Skin epidermis (tissue), 12 donors: Measurements from ENCODE around the gene DEAF1.
A peak's percentile ranks its signal among the peaks of the same experiment; 100 is the strongest.

ENCODE experiments used
- H3K27ac ChIP-seq, 21 experiments: fragments of 200-600 bp; sonication (generic) in 11 of 21; one replicate each; pipeline ENCODE4 v1.5.0; 2020; ENCODE audit warnings: mild to moderate bottlenecking in 3 of 21, inconsistent platforms in 2 of 21, moderate library complexity in 2 of 21
- H3K4me3 ChIP-seq, 7 experiments: fragments of 200-600 bp; sonication (generic) in 2 of 7; one replicate each; pipeline ENCODE4 v1.5.0; 2020; ENCODE audit warnings: inconsistent platforms in 2 of 7, mild to moderate bottlenecking in 2 of 7, moderate library complexity in 1 of 7

The DEAF1 gene

DNA sequence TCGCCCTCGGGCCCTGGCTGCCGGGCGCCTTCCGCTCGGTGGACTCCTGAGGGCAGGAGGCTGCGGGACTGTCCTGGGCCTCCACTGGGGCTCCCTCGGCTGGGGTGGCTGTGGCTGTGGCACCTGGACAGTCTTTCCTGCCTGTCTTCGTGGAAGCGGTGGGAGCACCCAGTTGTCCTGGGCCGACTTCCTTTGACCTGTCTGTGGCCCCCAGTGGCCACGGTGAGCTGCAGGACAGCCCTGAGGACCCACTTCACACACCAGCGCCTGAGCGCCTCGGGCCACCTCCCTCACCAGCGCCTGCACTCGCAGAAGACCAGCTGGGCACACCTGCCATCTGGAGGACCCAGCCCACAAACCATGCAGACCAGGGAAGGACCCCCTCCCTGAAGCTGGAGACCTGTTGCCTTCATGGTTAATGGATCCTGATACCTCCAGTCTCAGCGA is 9.2 kb upstream of the DEAF1 start:
- no peak overlapping the region for H3K4me3 ChIP-seq
- H3K27ac ChIP-seq, result peak overlapping the region in 12 of 21 experiments; percentile 18 to 92 (median 85)

DNA sequence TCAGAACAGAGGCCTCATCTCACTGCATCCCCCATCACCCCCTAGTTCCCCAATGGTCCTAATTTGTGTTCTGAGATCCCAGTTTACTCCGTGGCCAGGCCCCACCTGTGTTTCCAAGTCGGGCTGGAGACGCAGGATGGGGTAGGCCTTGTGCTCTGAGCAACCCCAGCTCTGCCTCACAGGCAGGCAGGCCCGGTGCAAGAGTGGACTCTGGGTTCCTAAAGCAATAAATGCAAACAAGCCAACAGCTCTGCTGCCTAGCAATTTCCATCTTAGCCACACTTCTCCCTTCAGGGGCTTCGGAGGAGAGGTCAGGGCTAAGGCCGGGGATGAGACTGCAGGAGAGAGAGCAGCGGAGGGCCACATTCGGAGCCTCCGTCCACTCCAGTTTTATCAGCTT is 8.5 kb upstream of the DEAF1 start:
- peak overlapping the region in 12 of 21 experiments; percentile 18 to 79 (median 74) for H3K27ac ChIP-seq
- H3K4me3 ChIP-seq, result no peak overlapping the region

DNA sequence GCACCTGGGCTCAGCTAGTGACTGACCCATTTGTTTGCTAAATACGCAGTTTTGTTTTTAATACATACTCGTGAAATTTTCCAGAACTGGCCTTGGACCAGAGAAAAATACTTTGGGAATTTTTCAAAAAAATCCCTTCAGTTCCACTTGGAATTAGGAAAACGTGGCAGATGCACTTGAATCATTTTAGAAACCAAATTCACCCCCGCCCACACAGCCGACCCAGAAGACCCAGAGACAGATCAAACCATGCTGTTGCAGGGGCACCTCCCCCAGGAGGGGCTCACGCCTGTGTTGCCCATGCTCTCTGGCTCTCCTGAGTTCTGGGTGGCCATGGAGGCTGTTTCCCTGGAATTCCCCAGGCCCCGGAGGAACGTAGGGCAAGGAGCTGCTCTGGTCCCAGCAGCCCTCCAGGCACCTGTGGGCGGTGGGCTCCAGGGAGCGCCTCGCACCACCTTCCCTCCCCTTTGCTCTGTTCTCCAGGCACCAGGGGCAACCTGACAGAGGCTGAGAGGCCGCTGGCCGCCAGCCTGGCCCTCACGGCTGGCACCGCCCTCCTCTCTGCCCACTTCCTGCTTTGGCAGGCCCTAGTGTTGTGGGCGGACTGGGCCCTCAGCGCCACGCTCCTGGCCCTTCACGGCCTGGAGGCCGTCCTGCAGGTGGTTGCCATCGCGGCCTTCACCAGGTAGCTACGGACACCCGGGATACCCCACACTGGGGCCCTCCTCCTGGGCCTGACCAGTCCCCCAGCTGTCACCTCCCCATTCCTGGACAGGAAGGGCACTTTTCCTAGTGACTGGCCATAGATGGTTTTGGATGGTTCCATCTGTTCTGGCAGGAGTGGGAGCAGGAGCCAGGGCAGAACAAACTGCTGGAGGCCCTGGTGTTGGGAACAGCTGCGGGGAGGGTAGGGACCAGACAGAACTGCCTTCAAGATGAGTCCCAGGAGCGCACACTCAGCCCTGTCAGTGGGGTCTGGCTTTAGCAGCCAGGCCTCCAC is 7.7 kb upstream of the DEAF1 start:
- H3K4me3 ChIP-seq, result no peak overlapping the region
- peak overlapping the region in 18 of 21 experiments; percentile 18 to 79 (median 60) for H3K27ac ChIP-seq

DNA sequence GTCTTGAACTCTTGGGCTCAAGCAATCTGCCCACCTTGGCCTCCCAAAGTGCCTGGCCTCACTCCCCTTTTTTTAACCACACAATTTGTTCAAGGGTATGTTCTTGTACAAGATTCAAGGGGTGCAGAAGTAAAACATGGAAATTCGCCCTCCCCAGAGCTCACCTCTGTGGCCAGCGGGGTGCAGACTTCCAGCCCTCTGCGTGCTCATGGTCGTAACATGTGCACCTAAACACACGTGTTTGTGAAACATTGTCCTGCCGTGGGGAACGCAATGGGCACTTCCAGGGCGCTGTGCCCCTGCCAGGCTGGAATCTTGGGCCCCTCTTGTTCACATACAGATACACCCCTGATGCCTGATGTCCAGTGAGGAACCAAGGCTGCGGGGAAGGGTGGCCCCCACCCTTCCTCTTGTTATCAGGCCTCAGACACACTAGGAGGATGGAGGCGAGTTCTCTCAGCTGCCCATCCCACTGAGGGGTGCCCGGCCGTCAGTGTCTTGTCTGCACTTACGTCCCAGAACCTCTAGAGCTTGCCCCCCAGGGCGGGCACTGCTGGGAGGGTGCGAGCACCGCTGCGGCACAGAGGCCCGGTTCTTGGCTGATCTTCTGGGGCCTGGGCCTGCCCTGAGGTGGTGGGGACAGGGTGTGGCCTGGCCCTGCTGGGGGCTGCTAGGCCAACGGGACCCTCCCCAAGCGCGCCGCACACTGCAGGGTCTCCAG is 6.9 kb upstream of the DEAF1 start:
- peak overlapping the region in 12 of 21 experiments; percentile 4 to 76 (median 60) for H3K27ac ChIP-seq
- no peak overlapping the region for H3K4me3 ChIP-seq

DNA sequence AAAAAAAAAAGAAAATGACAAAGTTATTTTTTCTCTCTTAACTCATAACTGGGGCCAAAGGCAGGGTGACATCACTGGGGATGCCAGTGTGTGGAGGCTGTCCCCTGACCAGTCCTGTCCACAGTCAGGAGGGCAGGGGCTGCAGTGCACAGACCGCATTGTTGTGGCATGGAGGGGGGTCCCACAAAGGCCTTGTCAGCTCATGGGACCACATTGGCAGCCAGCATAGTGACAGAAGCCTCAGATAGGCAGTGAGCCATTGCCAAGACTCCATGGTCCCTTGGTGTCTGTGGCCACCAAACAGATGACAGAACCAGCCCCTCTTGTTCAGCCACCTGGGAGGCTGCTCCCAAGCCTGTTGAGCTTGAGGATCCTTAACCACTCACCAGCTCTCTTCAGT is 4.7 kb upstream of the DEAF1 start:
- H3K4me3 ChIP-seq, result no peak overlapping the region
- peak overlapping the region in 4 of 21 experiments; percentile 15 to 65 (median 28) for H3K27ac ChIP-seq

GRCh38 chr11:699116-699508 is 4.1 kb upstream of the DEAF1 start:
- H3K27ac ChIP-seq, result peak overlapping the region in 4 of 21 experiments; percentile 29 to 100 (median 82)
- H3K4me3 ChIP-seq, result no peak overlapping the region

- Histone ChIP-seq H3K4me3 (no peak overlapping the region), H3K27ac (peak overlapping the region in 9 of 21 experiments; percentile 29 to 100 (median 100))
Measured at GRCh38 chr11:698493-699115, 3.6 kb upstream of the DEAF1 start.

GRCh38 chr11:697811-698311 is 2.8 kb upstream of the DEAF1 start:
- Histone ChIP-seq H3K27ac (peak overlapping the region in 20 of 21 experiments; percentile 28 to 100 (median 99)), H3K4me3 (peak overlapping the region in 1 of 7 experiments; percentile 66)

GRCh38 chr11:696955-697491 is 2.0 kb upstream of the DEAF1 start:
- peak overlapping the region; percentile 66 to 98 (median 81) for H3K4me3 ChIP-seq
- peak overlapping the region in 20 of 21 experiments; percentile 98 to 100 (median 100) for H3K27ac ChIP-seq

DNA sequence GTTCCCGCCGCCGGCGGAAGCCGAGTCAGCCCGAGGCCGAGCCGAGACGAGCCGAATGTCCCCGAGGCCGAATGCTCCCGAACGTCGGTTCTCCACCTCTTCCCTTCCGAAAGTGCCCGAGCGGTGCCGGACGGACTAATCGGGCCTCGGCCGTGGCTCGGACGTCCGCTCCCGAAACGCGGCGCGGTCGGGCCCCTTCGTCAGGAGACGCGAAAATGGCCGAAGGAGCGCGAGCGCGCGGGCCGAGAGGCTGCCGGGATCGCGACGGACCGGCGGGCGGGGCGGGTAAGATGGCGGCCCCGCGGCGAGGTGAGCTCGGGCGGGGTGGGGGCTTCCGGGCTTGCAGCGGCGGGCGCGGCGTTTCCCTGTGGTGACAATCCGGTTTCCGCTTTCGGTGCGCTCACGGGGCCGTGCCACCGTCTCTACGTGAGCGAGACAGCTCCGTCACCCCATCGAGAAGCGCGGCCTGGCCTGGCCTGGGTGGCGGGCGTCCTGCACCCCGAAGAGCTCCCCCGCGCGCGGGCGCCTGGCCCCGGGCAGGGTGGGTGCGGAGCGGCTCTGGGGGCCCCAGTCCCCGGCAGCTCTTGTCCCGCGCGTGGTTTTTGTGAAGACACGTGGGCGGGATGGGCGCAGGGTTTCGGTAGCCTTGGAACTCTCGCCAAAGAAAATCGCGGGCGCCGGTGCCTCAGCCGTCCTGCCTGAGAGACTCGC is 671 bp upstream of the DEAF1 start, which contains the start of gene TMEM80:
Gene TMEM80 (plus strand): TSS at position 279 of the 711 bp plus-strand sequence. CDS start 12 bp downstream, at position 291.
- H3K27ac ChIP-seq, result peak within 1 kb of the TSS; percentile 94 to 100 (median 100)
- peak within 1 kb of the TSS; percentile 66 to 98 (median 81) for H3K4me3 ChIP-seq

DNA sequence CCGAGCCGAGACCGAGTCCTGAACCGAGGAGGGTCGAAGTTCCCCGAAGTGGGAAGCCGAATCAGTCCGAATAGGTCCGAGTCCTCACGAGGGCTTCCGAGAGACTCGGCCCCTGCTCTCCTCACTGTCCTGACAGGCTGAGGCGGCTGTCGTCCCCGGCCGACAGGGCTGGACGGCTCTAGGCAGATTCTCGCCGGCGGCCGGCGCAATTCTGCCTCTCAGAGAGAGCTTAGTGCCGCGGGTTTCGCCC is 191 bp upstream of the DEAF1 start:
- peak overlapping the region; percentile 66 to 98 (median 81) for H3K4me3 ChIP-seq
- H3K27ac ChIP-seq, result peak overlapping the region; percentile 92 to 100 (median 100)

DNA sequence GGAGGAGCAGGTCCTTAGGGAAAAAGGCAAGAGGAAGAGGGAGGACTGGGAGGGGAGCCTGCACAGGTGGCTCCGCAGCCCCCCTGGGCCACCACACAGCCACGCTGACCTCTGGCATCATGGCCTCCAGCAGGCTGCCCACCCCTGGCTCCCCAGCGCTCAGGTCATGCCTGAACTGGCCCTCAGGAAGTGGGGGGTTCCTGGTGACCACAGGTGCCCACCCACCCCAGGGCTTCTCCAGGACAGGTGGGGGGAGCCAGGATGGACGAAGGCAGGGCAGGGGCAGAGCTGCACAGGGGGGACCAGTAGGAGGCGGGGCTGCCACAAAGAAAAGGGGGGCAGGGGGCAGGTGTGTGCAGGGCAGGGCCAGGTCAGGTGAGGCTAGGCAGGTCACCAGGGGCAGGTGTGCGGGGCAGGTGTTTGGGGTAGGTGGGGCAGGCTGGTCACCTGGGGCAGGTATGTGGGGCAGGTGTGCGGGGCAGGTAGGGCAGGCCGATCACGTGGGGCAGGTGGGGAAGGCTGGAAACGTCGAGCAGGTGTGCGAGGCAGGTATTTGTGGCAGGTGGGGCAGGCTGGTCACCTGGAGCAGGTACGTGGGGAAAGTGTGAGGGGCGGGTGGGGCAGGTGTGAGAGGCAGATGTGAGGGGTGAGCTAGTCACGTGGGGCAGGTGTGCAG is 997 bp downstream of the DEAF1 start:
- peak overlapping the region in 17 of 21 experiments; percentile 84 to 100 (median 100) for H3K27ac ChIP-seq

GRCh38 chr11:693415-693831 is 1.6 kb downstream of the DEAF1 start:
- Histone ChIP-seq H3K4me3 (peak overlapping the region in 4 of 7 experiments; percentile 17 to 93 (median 22)), H3K27ac (peak overlapping the region in 18 of 21 experiments; percentile 20 to 100 (median 98))

More for the DNA sequence above, 997 bp downstream of the DEAF1 start:
- H3K4me3 ChIP-seq, result peak overlapping the region; percentile 27 to 98 (median 75)

DNA sequence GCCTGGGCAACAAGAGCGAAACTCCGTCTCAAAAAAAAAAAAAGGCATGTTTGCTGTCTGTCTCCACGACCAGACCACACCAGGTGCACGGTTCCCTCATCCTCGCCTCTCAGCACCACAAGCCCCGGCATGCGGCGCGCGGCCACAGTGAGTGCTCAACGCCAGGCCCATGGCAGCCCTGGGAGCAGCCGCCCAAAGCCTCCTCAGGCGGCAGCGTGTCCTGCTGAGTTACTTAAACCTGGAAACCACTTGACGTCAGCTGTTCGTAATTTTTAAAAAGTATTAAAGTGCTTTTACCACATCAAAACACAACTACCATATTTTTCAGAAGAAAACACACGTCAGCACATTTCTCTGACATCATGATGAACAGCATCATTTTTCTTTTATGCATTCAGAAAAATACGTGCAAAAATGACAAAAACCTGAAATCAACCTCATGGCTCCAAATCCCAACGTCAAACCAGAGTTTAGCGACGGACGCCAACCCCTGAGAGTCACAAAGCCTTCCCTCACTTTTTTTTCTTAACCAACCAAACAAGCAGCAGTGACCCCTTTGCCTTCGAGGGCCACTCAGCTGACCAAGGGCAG is 2.1 kb downstream of the DEAF1 start:
- Histone ChIP-seq H3K27ac (peak overlapping the region in 16 of 21 experiments; percentile 43 to 100 (median 98)), H3K4me3 (peak overlapping the region in 3 of 7 experiments; percentile 17 to 93 (median 23))

GRCh38 chr11:691710-692590 is 3.1 kb downstream of the DEAF1 start:
- Histone ChIP-seq H3K4me3 (no peak overlapping the region), H3K27ac (no peak overlapping the region)

DNA sequence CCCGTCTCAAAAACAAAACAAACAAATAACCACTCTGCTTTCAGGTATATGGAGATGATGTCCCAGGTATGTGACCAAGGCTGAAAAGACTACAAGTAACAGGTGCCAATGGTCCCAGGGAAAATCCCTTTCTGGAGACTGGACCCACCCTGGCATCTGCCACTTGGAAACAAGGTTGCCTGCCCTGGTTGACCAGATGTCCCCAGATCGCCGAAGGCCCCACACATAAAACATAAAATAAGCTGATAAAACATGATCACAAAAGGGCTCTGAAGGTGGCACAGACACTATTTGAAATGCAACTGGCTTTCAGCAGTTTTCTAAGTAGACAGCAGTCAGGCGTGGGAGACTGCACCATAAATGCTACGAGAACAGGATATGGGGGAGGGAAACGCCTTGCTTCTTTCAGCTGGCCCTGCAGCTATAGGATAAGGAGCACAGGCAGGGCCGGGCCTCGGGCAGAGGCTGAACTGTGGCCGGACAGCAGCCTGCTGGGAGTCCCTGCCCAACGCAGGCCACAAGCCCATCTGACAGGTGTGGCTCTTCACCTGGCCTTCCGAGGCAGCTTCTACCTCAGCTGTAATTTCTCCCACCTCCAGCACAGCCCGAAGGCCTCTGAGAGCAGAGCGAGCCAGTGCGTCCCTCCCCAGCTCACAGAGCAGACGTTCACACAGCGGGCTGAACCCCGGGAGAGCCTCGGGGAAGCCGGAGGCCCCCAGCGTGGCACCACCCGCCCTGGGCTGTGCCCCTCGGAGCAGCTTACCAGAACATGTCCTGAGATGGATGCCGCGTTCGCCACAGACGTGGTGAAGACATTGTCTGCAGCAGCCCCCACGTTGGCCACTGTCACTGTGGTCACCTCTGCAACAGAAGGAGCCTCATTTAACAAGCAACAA is 4.0 kb downstream of the DEAF1 start:
- no peak overlapping the region for H3K27ac ChIP-seq
- H3K4me3 ChIP-seq, result no peak overlapping the region
